SU-DHL-6 (cell line): ENCODE results near the gene BRMS1.
"Not testable (repeated sequence)": the region's sequence is repeated elsewhere in the genome, so short reads cannot be mapped to it uniquely, and the experiment has no call there.

Source experiments
- H2AFZ ChIP-seq: fragments of 200-600 bp; sonication (generic); 2 replicates; pipeline ENCODE4 v1.6.1; 2014; ENCODE audit warnings: low read depth, mild to moderate bottlenecking, moderate library complexity, mixed read lengths, antibody characterized with exemption, low read length; ENCODE audit not compliant: severe bottlenecking
- H3F3A ChIP-seq: fragments of 200-600 bp; shearing (Covaris generic); 2 replicates; pipeline ENCODE4 v1.6.0; 2016; ENCODE audit warnings: antibody characterized with exemption, mild to moderate bottlenecking; ENCODE audit not compliant: insufficient read depth
- H3K27ac ChIP-seq: fragments of 200-600 bp; sonication (generic); 2 replicates; pipeline ENCODE4 v1.5.1; 2016; ENCODE audit warnings: low read depth, mild to moderate bottlenecking, low read length, moderate library complexity, mixed read lengths
- H3K27me3 ChIP-seq: fragments of 200-600 bp; sonication (generic), shearing (Covaris generic); 2 replicates; pipeline ENCODE4 v1.6.0; 2014; ENCODE audit warnings: mild to moderate bottlenecking, low read length
- H3K36me3 ChIP-seq: fragments of 200-600 bp; sonication (generic); 2 replicates; pipeline ENCODE4 v1.6.1; 2014; ENCODE audit warnings: mild to moderate bottlenecking, low read length, mixed read lengths
- H3K4me2 ChIP-seq: fragments of 300-600, 200-600 bp; shearing (Covaris generic), sonication (generic); 2 replicates; pipeline ENCODE4 v1.6.0; 2014; ENCODE audit warnings: low read length, low read depth, mild to moderate bottlenecking; ENCODE audit not compliant: poor library complexity, severe bottlenecking
- H3K4me3 ChIP-seq: fragments of 200-600 bp; sonication (generic); 2 replicates; pipeline ENCODE4 v1.5.1; 2014; ENCODE audit warnings: antibody characterized with exemption, low read length, mild to moderate bottlenecking, mixed read lengths; ENCODE audit not compliant: insufficient read depth, poor library complexity, severe bottlenecking
- H3K79me2 ChIP-seq: fragments of 200-600 bp; sonication (generic); 2 replicates; pipeline ENCODE4 v1.6.1; 2014; ENCODE audit warnings: mild to moderate bottlenecking, low read length, moderate library complexity; ENCODE audit not compliant: insufficient read depth
- H3K9ac ChIP-seq: fragments of 200-600 bp; sonication (generic); 2 replicates; pipeline ENCODE4 v1.7.0; 2014; ENCODE audit warnings: mild to moderate bottlenecking, low read length
- H3K9me2 ChIP-seq: fragments of 200-600 bp; sonication (generic); replicated peaks from 2 replicates; pipeline ENCODE4 v1.6.1; 2014; ENCODE audit warnings: low read length; ENCODE audit not compliant: insufficient read depth
- H3K9me3 ChIP-seq: fragments of 200-600 bp; sonication (generic); 2 replicates; pipeline ENCODE4 v1.6.1; 2014; ENCODE audit warnings: low read length, mixed read lengths; ENCODE audit not compliant: insufficient read depth
- H4K20me1 ChIP-seq: fragments of 200-600 bp; sonication (generic); 2 replicates; pipeline ENCODE4 v1.6.1; 2014; ENCODE audit warnings: low read depth, mild to moderate bottlenecking, antibody characterized with exemption, low read length, moderate library complexity, mixed read lengths
- EZH2phosphoT487 ChIP-seq: fragments of 200-600 bp; sonication (generic), shearing (Covaris generic); conservative IDR thresholded peaks from 2 replicates; pipeline ENCODE4 v1.6.1; 2018; ENCODE audit warnings: mild to moderate bottlenecking, antibody characterized with exemption, low read length, moderate library complexity, mixed read lengths
- TF ChIP-seq, protein P1 (sequence below): fragments of 200-600 bp; sonication (generic); IDR thresholded peaks from one replicate; pipeline ENCODE4 v1.5.1; 2017; ENCODE audit warnings: antibody characterized with exemption, mild to moderate bottlenecking, low read length, moderate library complexity; ENCODE audit not compliant: insufficient read depth, poor library complexity, severe bottlenecking

BRMS1 gene

DNA sequence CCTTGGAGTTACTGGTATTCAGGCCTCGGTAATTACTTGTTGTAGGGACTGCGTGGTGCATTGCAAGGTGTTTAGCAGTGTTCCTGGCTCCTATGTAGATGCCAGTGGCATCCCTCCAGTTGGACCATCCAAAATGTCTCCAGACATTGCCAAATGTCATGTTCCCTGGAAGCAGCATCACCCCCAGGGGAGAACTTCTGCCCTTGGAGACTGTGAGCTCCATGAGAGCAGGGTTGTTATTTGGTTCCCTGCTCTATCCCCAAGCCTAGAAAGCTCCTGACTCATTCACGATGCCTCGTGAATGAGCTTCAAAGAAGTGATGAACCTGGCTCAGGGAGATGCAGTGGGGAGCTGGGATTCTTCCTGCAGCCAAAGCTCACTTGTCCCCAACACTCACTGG lies 23.3 kb downstream of the BRMS1 start:
- no peak overlapping the region for H3K4me3 ChIP-seq
- no peaks in the 10 kb centered on the region for H3K9me2 ChIP-seq
- no peak overlapping the region for H3K27ac ChIP-seq
- H3K27me3 ChIP-seq = no peaks in the 10 kb centered on the region
- H3K4me2 ChIP-seq = no peak overlapping the region
- H3K9me3 ChIP-seq = no peaks in the 10 kb centered on the region
- no peaks in the 10 kb centered on the region for H3K79me2 ChIP-seq
- H3K9ac ChIP-seq = no peak overlapping the region
- H3F3A ChIP-seq = no peaks in the 10 kb centered on the region
- TF ChIP-seq, protein P1, sequence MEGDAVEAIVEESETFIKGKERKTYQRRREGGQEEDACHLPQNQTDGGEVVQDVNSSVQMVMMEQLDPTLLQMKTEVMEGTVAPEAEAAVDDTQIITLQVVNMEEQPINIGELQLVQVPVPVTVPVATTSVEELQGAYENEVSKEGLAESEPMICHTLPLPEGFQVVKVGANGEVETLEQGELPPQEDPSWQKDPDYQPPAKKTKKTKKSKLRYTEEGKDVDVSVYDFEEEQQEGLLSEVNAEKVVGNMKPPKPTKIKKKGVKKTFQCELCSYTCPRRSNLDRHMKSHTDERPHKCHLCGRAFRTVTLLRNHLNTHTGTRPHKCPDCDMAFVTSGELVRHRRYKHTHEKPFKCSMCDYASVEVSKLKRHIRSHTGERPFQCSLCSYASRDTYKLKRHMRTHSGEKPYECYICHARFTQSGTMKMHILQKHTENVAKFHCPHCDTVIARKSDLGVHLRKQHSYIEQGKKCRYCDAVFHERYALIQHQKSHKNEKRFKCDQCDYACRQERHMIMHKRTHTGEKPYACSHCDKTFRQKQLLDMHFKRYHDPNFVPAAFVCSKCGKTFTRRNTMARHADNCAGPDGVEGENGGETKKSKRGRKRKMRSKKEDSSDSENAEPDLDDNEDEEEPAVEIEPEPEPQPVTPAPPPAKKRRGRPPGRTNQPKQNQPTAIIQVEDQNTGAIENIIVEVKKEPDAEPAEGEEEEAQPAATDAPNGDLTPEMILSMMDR = no peak
- TF ChIP-seq EZH2phosphoT487 = no peak
- H4K20me1 ChIP-seq = no peaks in the 10 kb centered on the region
- H3K36me3 ChIP-seq = no peaks in the 10 kb centered on the region
- no peak overlapping the region for H2AFZ ChIP-seq

DNA sequence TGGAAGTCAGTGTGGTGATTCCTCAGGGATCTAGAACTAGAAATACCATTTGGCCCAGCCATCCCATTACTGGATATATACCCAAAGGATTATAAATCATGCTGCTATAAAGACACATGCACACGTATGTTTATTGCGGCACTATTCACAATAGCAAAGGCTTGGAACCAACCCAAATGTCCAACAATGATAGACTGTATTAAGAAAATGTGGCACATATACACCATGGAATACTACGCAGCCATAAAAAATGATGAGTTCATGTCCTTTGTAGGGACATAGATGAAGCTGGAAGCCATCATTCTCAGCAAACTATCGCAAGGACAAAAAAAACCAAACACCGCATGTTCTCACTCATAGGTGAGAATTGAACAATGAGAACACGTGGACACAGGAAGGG lies 24.2 kb downstream of the BRMS1 start:
- not testable (repeated sequence) for H3K27ac ChIP-seq

DNA sequence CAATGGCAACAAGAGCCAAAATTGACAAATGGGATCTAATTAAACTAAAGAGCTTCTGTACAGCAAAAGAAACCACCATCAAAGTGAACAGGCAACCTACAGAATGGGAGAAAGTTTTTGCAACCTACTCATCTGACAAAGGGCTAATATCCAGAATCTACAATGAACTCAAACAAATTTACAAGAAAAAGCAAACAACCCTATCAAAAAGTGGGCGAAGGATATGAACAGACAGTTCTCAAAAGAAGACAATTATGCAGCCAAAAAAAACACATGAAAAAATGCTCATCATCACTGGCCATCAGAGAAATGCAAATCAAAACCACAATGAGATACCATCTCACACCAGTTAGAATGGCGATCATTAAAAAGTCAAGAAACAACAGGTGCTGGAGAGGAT lies 24.6 kb downstream of the BRMS1 start:
- H3K27ac ChIP-seq, H3K4me3 ChIP-seq, H3K9me3 ChIP-seq, H4K20me1 ChIP-seq, H3K4me2 ChIP-seq, H2AFZ ChIP-seq, H3K36me3 ChIP-seq, H3K9me2 ChIP-seq, H3F3A ChIP-seq, H3K27me3 ChIP-seq, H3K9ac ChIP-seq, H3K79me2 ChIP-seq: not testable (repeated sequence)

More for the DNA sequence above, 24.2 kb downstream of the BRMS1 start:
- H3K4me3 ChIP-seq, H3K9ac ChIP-seq, H3K79me2 ChIP-seq, H3K9me3 ChIP-seq, H3K36me3 ChIP-seq, H3K27me3 ChIP-seq, H2AFZ ChIP-seq, H3F3A ChIP-seq, H3K4me2 ChIP-seq, H3K9me2 ChIP-seq, H4K20me1 ChIP-seq: not testable (repeated sequence)

DNA sequence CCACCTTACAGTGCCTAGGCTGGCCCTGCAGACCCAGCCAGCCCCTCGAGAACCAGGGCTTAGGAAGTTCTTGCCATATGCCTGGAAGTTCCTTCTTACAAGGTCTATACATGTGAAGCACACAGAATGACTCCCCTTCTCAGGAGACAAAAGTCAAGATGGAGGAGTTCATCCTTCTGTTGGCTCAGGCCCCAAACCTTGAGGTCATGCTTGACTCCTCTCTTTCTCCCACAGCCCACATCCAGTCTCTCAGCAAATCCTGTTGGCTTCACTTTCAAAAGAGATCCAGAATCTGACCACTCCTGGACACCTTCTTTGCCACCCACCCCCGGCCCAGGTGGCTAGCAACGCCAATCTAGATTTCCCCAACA lies 26.3 kb downstream of the BRMS1 start:
- no peaks in the 10 kb centered on the region for H3K27me3 ChIP-seq
- no peak overlapping the region for H3K4me3 ChIP-seq
- TF ChIP-seq EZH2phosphoT487 = no peak
- TF ChIP-seq, protein P1 = no peak
- H4K20me1 ChIP-seq = no peaks in the 10 kb centered on the region
- H2AFZ ChIP-seq = no peak overlapping the region
- no peaks in the 10 kb centered on the region for H3F3A ChIP-seq
- no peaks in the 10 kb centered on the region for H3K79me2 ChIP-seq
- H3K27ac ChIP-seq = no peak overlapping the region
- no peaks in the 10 kb centered on the region for H3K9me2 ChIP-seq
- H3K9ac ChIP-seq = no peak overlapping the region
- H3K4me2 ChIP-seq = no peak overlapping the region
- no peaks in the 10 kb centered on the region for H3K9me3 ChIP-seq
- H3K36me3 ChIP-seq = no peaks in the 10 kb centered on the region
